GM23338 (cell line): ENCODE measurements around the gene LYL1. TPM values are rescaled to one million over a fixed set of nuclear protein-coding genes. Genes with fewer than 3 reads are reported as not detected.

Experiments
- ATAC-seq: fragments of 200-7000 bp; cut with Tn5 transposase; 3 replicates; pipeline ENCODE4 v1.9.1; 2020
- DNase-seq: peaks from one replicate; pipeline ENCODE4 v3.0.0-alpha.2; 2015; ENCODE audit warnings: low spot score
- H2AFZ ChIP-seq: fragments of 200-600 bp; sonication (generic); 2 replicates; pipeline ENCODE4 v1.8.0; 2016; ENCODE audit warnings: antibody characterized with exemption, mild to moderate bottlenecking, moderate library complexity
- H3F3A ChIP-seq: fragments of 200-600 bp; sonication (generic); replicated peaks from 2 replicates; pipeline ENCODE4 v1.8.0; 2017; ENCODE audit warnings: antibody characterized with exemption, mixed run types, low read depth
- H3K27ac ChIP-seq: fragments of 200-600 bp; sonication (generic); 2 replicates; pipeline ENCODE4 v1.6.1; 2016; ENCODE audit warnings: low read depth
- H3K27me3 ChIP-seq: fragments of 200-600 bp; sonication (generic); 2 replicates; pipeline ENCODE4 v1.8.0; 2016; ENCODE audit warnings: mild to moderate bottlenecking, mixed run types, moderate library complexity; ENCODE audit not compliant: insufficient read depth
- H3K36me3 ChIP-seq: fragments of 200-600 bp; sonication (generic); 2 replicates; pipeline ENCODE4 v1.8.0; 2016; ENCODE audit warnings: mild to moderate bottlenecking; ENCODE audit not compliant: insufficient read depth
- H3K4me1 ChIP-seq: fragments of 200-600 bp; sonication (generic); 2 replicates; pipeline ENCODE4 v1.8.0; 2016; ENCODE audit warnings: mild to moderate bottlenecking, moderate library complexity; ENCODE audit not compliant: insufficient read depth
- H3K4me2 ChIP-seq: fragments of 200-600 bp; sonication (generic); 2 replicates; pipeline ENCODE4 v1.7.1; 2017; ENCODE audit warnings: mixed run types
- H3K4me3 ChIP-seq: fragments of 200-600 bp; sonication (generic); 2 replicates; pipeline ENCODE4 v1.6.1; 2016; ENCODE audit warnings: mixed run types
- H3K79me2 ChIP-seq: fragments of 200-600 bp; sonication (generic); replicated peaks from 2 replicates; pipeline ENCODE4 v1.8.0; 2017; ENCODE audit warnings: mild to moderate bottlenecking; ENCODE audit not compliant: insufficient read depth
- H3K9me2 ChIP-seq: fragments of 200-600 bp; sonication (generic); 2 replicates; pipeline ENCODE4 v1.8.0; 2017; ENCODE audit not compliant: insufficient read depth
- H4K20me1 ChIP-seq: fragments of 200-600 bp; sonication (generic); replicated peaks from 2 replicates; pipeline ENCODE4 v1.8.0; 2017; ENCODE audit warnings: mild to moderate bottlenecking; ENCODE audit not compliant: insufficient read depth
- H3K27ac Mint-ChIP-seq: 2 replicates; pipeline ENCODE4 v1.8.0; 2020; ENCODE audit warnings: inconsistent platforms, mild to moderate bottlenecking, moderate library complexity, mixed read lengths
- H3K27me3 Mint-ChIP-seq: 3 replicates; pipeline ENCODE4 v1.8.0; 2022; ENCODE audit warnings: low read depth, mild to moderate bottlenecking, moderate library complexity, mixed read lengths, inconsistent platforms; ENCODE audit not compliant: insufficient read depth, poor library complexity
- H3K36me3 Mint-ChIP-seq: 3 replicates; pipeline ENCODE4 v1.8.0; 2021; ENCODE audit warnings: low read depth, mild to moderate bottlenecking, inconsistent platforms, moderate library complexity, mixed read lengths
- H3K4me1 Mint-ChIP-seq: 3 replicates; pipeline ENCODE4 v1.8.0; 2020; ENCODE audit warnings: mild to moderate bottlenecking, inconsistent platforms, mixed read lengths
- H3K4me3 Mint-ChIP-seq: 3 replicates; pipeline ENCODE4 v1.8.0; 2021; ENCODE audit warnings: moderate library complexity, mild to moderate bottlenecking, inconsistent platforms, mixed read lengths
- H3K9me3 Mint-ChIP-seq: 3 replicates; pipeline ENCODE4 v1.8.0; 2020; ENCODE audit warnings: moderate library complexity, mild to moderate bottlenecking, inconsistent platforms, mixed read lengths
- CREB1 ChIP-seq: fragments of 250-450 bp; sonication (Bioruptor Pico); IDR thresholded peaks from 2 replicates; pipeline ENCODE4 v1.5.0; 2020; ENCODE audit warnings: low read depth, mild to moderate bottlenecking, moderate library complexity
- CTCF ChIP-seq, 2 experiments: fragments of 200-600 bp in 1 of 2; sonication (generic) in 1 of 2; conservative IDR thresholded peaks; 2 replicates each; pipeline versions ENCODE4 v1.5.1 to v1.6.1; 2016 to 2017; ENCODE audit warnings: antibody characterized with exemption in 2 of 2, low read depth in 2 of 2, mild to moderate bottlenecking in 2 of 2, moderate library complexity in 1 of 2
- ETS1 ChIP-seq: IDR thresholded peaks from 2 replicates; pipeline ENCODE4 v1.6.1; 2016; ENCODE audit warnings: antibody characterized with exemption
- EZH2 ChIP-seq: fragments of 200-600 bp; sonication (generic); IDR thresholded peaks from one replicate; pipeline ENCODE4 v1.8.0; 2017; ENCODE audit warnings: antibody characterized with exemption, mild to moderate bottlenecking, low read depth; ENCODE audit not compliant: unreplicated experiment
- EZH2phosphoT487 ChIP-seq: fragments of 200-600 bp; sonication (generic); IDR thresholded peaks from one replicate; pipeline ENCODE4 v1.8.1; 2018; ENCODE audit warnings: antibody characterized with exemption; ENCODE audit not compliant: unreplicated experiment
- JUNB ChIP-seq: IDR thresholded peaks from one replicate; pipeline ENCODE4 v1.6.1; 2016; ENCODE audit warnings: antibody characterized with exemption; ENCODE audit not compliant: unreplicated experiment
- NANOG ChIP-seq: IDR thresholded peaks from 2 replicates; pipeline ENCODE4 v1.6.1; 2016; ENCODE audit warnings: antibody characterized with exemption, borderline replicate concordance
- POLR2AphosphoS5 ChIP-seq: IDR thresholded peaks from 2 replicates; pipeline ENCODE4 v1.6.1; 2016; ENCODE audit warnings: antibody characterized with exemption, low read depth
- REST ChIP-seq: IDR thresholded peaks from one replicate; pipeline ENCODE4 v1.6.1; 2018; ENCODE audit warnings: antibody characterized with exemption; ENCODE audit not compliant: unreplicated experiment
- STAT1 ChIP-seq: IDR thresholded peaks from one replicate; pipeline ENCODE4 v1.6.1; 2016; ENCODE audit warnings: antibody characterized with exemption; ENCODE audit not compliant: unreplicated experiment
- ZNF114 ChIP-seq: fragments of 250-450 bp; sonication (Bioruptor Pico); IDR thresholded peaks from 2 replicates; pipeline ENCODE4 v1.5.0; 2020; ENCODE audit warnings: mild to moderate bottlenecking, moderate library complexity
- ZNF331 ChIP-seq: fragments of 250-450 bp; sonication (Bioruptor Pico); IDR thresholded peaks from 2 replicates; pipeline ENCODE4 v1.5.0; 2020; ENCODE audit warnings: low read depth, mild to moderate bottlenecking, moderate library complexity
- ZNF462 ChIP-seq: fragments of 250-450 bp; sonication (Bioruptor Pico); IDR thresholded peaks from 2 replicates; pipeline ENCODE4 v1.5.0; 2020; ENCODE audit warnings: mild to moderate bottlenecking, moderate library complexity
- polyA plus RNA-seq: library from polyadenylated mRNA; unstranded; fragments of >200 nt; fragmentation: Nextera tagmentation; extraction: Ambion mirVana; gene quantifications from 2 replicates; pipeline ENCODE4 v1.2.1, GENCODE V29; 2016
- total RNA-seq: library from RNA; depleted of rRNA; stranded (reverse); fragments of >200 nt; shearing (Covaris generic); gene quantifications from 2 replicates; pipeline ENCODE4 v1.2.3, GENCODE V29; 2014

Gene LYL1
- total and polyA plus RNA-seq, 2 experiments from 2014 or later, result 1.2 to 2.2 TPM

- no peak for DNase-seq
- H3K4me1 Mint-ChIP-seq, result peaks cover 17% of the 10 kb centered on the region
- peaks cover 35% of the 10 kb centered on the region for H3K36me3 Mint-ChIP-seq
- peaks cover 93% of the 10 kb centered on the region for H4K20me1 ChIP-seq
- no peaks in the 10 kb centered on the region; the same call in 2 of the 3 replicates for H3K9me3 Mint-ChIP-seq
- no peak overlapping the region for H3K27ac Mint-ChIP-seq
- no peak for ATAC-seq
- no peaks in the 10 kb centered on the region for H3K36me3 ChIP-seq
- peaks cover 13% of the 10 kb centered on the region for H3K27me3 Mint-ChIP-seq
- no peak overlapping the region for H3K4me3 ChIP-seq
- H3K4me1 ChIP-seq, result no peaks in the 10 kb centered on the region
- H3K27ac ChIP-seq, result no peak overlapping the region
- no peak for TF ChIP-seq EZH2
- no peak for TF ChIP-seq ZNF462 (CRISPR knock-in tag)
- no peak for TF ChIP-seq STAT1
- no peak for TF ChIP-seq CREB1 (CRISPR knock-in tag)
- TF ChIP-seq ZNF114, result no peak
- TF ChIP-seq ZNF331 (CRISPR knock-in tag), result no peak
- no peak for TF ChIP-seq POLR2AphosphoS5
- TF ChIP-seq EZH2phosphoT487, result no peak
- no peak for TF ChIP-seq ETS1
- no peak for TF ChIP-seq NANOG
- TF ChIP-seq CTCF (conservative IDR thresholded peaks at IDR 0.05; ENCODE audit: low read depth in 2 of 2), result no peak
- TF ChIP-seq REST, result no peak
- TF ChIP-seq JUNB, result no peak
- H3K4me2 ChIP-seq, result no peak overlapping the region
- H3K79me2 ChIP-seq, result peaks cover 100% of the 10 kb centered on the region
- no peak overlapping the region for H2AFZ ChIP-seq
- no peak overlapping the region for H3K4me3 Mint-ChIP-seq
- no peaks in the 10 kb centered on the region; the same call in 1 of the 2 replicates for H3F3A ChIP-seq
- no peaks in the 10 kb centered on the region for H3K27me3 ChIP-seq
- no peaks in the 10 kb centered on the region for H3K9me2 ChIP-seq
Measured at GRCh38 chr19:13127051-13127450, 24.4 kb upstream of the LYL1 start.
